K562 (cell line): ENCODE data around the gene EXTL1. TPM values are rescaled to one million over a fixed set of nuclear protein-coding genes. Genes with fewer than 3 reads are reported as not detected.

ENCODE experiments used
- ATAC-seq: fragments of 200-7000 bp; cut with Tn5 transposase; 3 replicates; pipeline ENCODE4 v1.9.1; 2020; ENCODE audit warnings: moderate library complexity
- BruUV-seq: library from RNA; stranded (reverse); fragments of 400-500 nt; replicated peaks from 2 replicates; lab custom pipeline; 2021; lab: Mats Ljungman, UMichigan
- CTCF ChIA-PET: fragments of 300-600 bp; formaldehyde crosslinking; extraction: SDS; loops from one replicate; lab custom pipeline; 2021; ENCODE audit warnings: low intra/inter-chr PET ratio; lab: Yijun Ruan, JAX
- POLR2A ChIA-PET: fragments of 300-600, 350-650 bp; sonication (Branson Sonifier 250); formaldehyde crosslinking; extraction: SDS; loops from one replicate; lab custom pipeline; 2021; ENCODE audit warnings: antibody characterized with exemption, inconsistent platforms; lab: Yijun Ruan, JAX
- DNase-seq, 4 experiments: peaks; one replicate each; pipeline versions ENCODE4 v3.0.0 to v3.0.0-alpha.2; 2011 to 2018; ENCODE audit warnings: low spot score in 3 of 4, mixed read lengths in 3 of 4; ENCODE audit errors: extremely low read depth in 1 of 4
- FAIRE-seq: peaks from 2 replicates; lab custom pipeline; 2011; peaks lifted over from hg19 to GRCh38; lab: Jason Lieb, UNC
- H2AFZ ChIP-seq: 2 replicates; pipeline ENCODE4 v1.6.0; 2011; ENCODE audit warnings: low read depth, low read length, control low read depth, inconsistent platforms
- H3K27ac ChIP-seq: fragments of 200-600 bp; 3 replicates; pipeline ENCODE4 v1.8.0; 2011; ENCODE audit warnings: low read depth, mild to moderate bottlenecking, control low read depth, inconsistent platforms, low read length, moderate library complexity, mixed read lengths; ENCODE audit errors: extremely low read depth
- H3K27me3 ChIP-seq, 2 experiments: fragments of 300-600 bp in 1 of 2; 2 replicates in 1 of 2; 3 replicates in 1 of 2; pipeline versions ENCODE4 v1.6.0 to v1.8.0; 2011; ENCODE audit warnings: inconsistent platforms in 2 of 2, low read length in 2 of 2, mild to moderate bottlenecking in 1 of 2, mixed read lengths in 1 of 2, moderate library complexity in 1 of 2; ENCODE audit not compliant: control insufficient read depth in 2 of 2, insufficient read depth in 2 of 2
- H3K36me3 ChIP-seq: fragments of 300-600 bp; 3 replicates; pipeline ENCODE4 v1.8.0; 2011; ENCODE audit warnings: mild to moderate bottlenecking, low read length, inconsistent platforms; ENCODE audit not compliant: control insufficient read depth, insufficient read depth
- H3K4me1 ChIP-seq, 2 experiments: fragments of 200-600 bp in 1 of 2; replicated peaks in 1 of 2; 2 replicates in 1 of 2; 3 replicates in 1 of 2; pipeline versions ENCODE4 v1.5.1 to v1.8.0; 2011; ENCODE audit warnings: inconsistent platforms in 2 of 2, low read length in 2 of 2, mild to moderate bottlenecking in 1 of 2, mixed read lengths in 1 of 2, moderate library complexity in 1 of 2; ENCODE audit not compliant: control insufficient read depth in 2 of 2, insufficient read depth in 2 of 2
- H3K4me2 ChIP-seq: 2 replicates; pipeline ENCODE4 v1.6.1; 2011; ENCODE audit warnings: low read length, control low read depth, inconsistent platforms, mixed read lengths; ENCODE audit not compliant: insufficient read depth
- H3K4me3 ChIP-seq: fragments of 200-600 bp; sonication (generic), shearing (Covaris generic); 2 replicates; pipeline ENCODE4 v1.5.1; 2016; ENCODE audit warnings: control low read depth, inconsistent platforms
- H3K79me2 ChIP-seq: fragments of 200-600 bp; 3 replicates; pipeline ENCODE4 v1.8.0; 2011; ENCODE audit warnings: low read length, inconsistent platforms; ENCODE audit not compliant: control insufficient read depth, insufficient read depth
- H3K9ac ChIP-seq, 2 experiments: 2 replicates each; pipeline versions ENCODE4 v1.6.0 to v1.6.1; 2011; ENCODE audit warnings: low read depth in 2 of 2, low read length in 2 of 2, control low read depth in 1 of 2, inconsistent platforms in 1 of 2, mild to moderate bottlenecking in 1 of 2, mixed read lengths in 1 of 2; ENCODE audit not compliant: insufficient read depth in 1 of 2
- H3K9me1 ChIP-seq: one replicate; pipeline ENCODE4 v1.6.0; 2011; ENCODE audit warnings: inconsistent platforms, mild to moderate bottlenecking, low read length, moderate library complexity; ENCODE audit not compliant: control insufficient read depth, insufficient read depth
- H3K9me3 ChIP-seq: replicated peaks from 2 replicates; pipeline ENCODE4 v1.5.1; 2011; ENCODE audit warnings: low read depth, low read length, inconsistent platforms; ENCODE audit not compliant: control insufficient read depth, insufficient read depth
- H4K20me1 ChIP-seq: replicated peaks from 2 replicates; pipeline ENCODE4 v1.6.1; 2011; ENCODE audit warnings: low read length, inconsistent platforms, mixed read lengths; ENCODE audit not compliant: control insufficient read depth, insufficient read depth
- BRD9 ChIP-seq: fragments of 450-650 bp; IDR thresholded peaks from 2 replicates; pipeline ENCODE4 v1.6.1; 2018; ENCODE audit warnings: low read depth; ENCODE audit not compliant: partially characterized antibody
- DNMT1 ChIP-seq: fragments of 450-650 bp; IDR thresholded peaks from 2 replicates; pipeline ENCODE4 v1.6.1; 2016; ENCODE audit warnings: antibody characterized with exemption, mild to moderate bottlenecking
- ETV1 ChIP-seq: fragments of 450-650 bp; conservative IDR thresholded peaks from 2 replicates; pipeline ENCODE4 v1.6.1; 2016; ENCODE audit warnings: missing genetic modification characterization, control low read depth, low read depth, missing compliant biosample characterization
- GTF2B ChIP-seq: IDR thresholded peaks from 2 replicates; pipeline ENCODE4 v1.6.1; 2011; ENCODE audit not compliant: insufficient read length; ENCODE audit errors: extremely low read depth
- LEF1 ChIP-seq: fragments of 450-650 bp; IDR thresholded peaks from 2 replicates; pipeline ENCODE4 v1.6.1; 2016; ENCODE audit warnings: mild to moderate bottlenecking
- MEF2A ChIP-seq: IDR thresholded peaks from 2 replicates; pipeline ENCODE4 v1.6.1; 2011; ENCODE audit warnings: low read depth, mild to moderate bottlenecking, low read length, moderate library complexity; ENCODE audit not compliant: control insufficient read depth
- NR4A1 ChIP-seq, 2 experiments: fragments of 250-450 bp in 1 of 2; fragments of 450-650 bp in 1 of 2; sonication (Bioruptor Pico) in 1 of 2; IDR thresholded peaks; 2 replicates each; pipeline versions ENCODE4 v1.4.0 to v1.6.1; 2016 to 2020; ENCODE audit warnings: mild to moderate bottlenecking in 2 of 2, missing compliant biosample characterization in 1 of 2, missing genetic modification characterization in 1 of 2, moderate library complexity in 1 of 2
- PHF21A ChIP-seq: fragments of 450-650 bp; IDR thresholded peaks from 2 replicates; pipeline ENCODE4 v1.6.1; 2017; ENCODE audit warnings: low read depth, borderline replicate concordance
- SLC30A9 ChIP-seq: fragments of 250-450 bp; sonication (Bioruptor Pico); IDR thresholded peaks from 2 replicates; pipeline ENCODE4 v1.8.0; 2022; ENCODE audit warnings: mild to moderate bottlenecking, moderate library complexity
- VEZF1 ChIP-seq: fragments of 200-800 bp; sonication (Bioruptor generic); IDR thresholded peaks from 2 replicates; pipeline ENCODE4 v1.6.1; 2017; ENCODE audit warnings: missing genetic modification characterization, missing compliant biosample characterization
- ZC3H8 ChIP-seq: fragments of 450-650 bp; IDR thresholded peaks from 2 replicates; pipeline ENCODE4 v1.6.1; 2017
- ZFP30 ChIP-seq: fragments of 250-450 bp; sonication (Bioruptor Pico); IDR thresholded peaks from 2 replicates; pipeline ENCODE4 v1.8.0; 2022; ENCODE audit warnings: moderate library complexity, mild to moderate bottlenecking, inconsistent platforms, borderline replicate concordance
- ZNF274 ChIP-seq: IDR thresholded peaks from 2 replicates; pipeline ENCODE4 v1.6.1; 2011; ENCODE audit warnings: low read depth, mild to moderate bottlenecking, low read length, moderate library complexity, borderline replicate concordance
- ZNF354B ChIP-seq: fragments of 250-450 bp; sonication (Bioruptor Pico); IDR thresholded peaks from 2 replicates; pipeline ENCODE4 v1.4.0; 2020
- ZNF408 ChIP-seq: fragments of 250-450 bp; sonication (Bioruptor Pico); IDR thresholded peaks from 2 replicates; pipeline ENCODE4 v1.4.0; 2020; ENCODE audit warnings: low read depth, mild to moderate bottlenecking, moderate library complexity
- WGBS: fragments of 100-300 bp; shearing (Covaris generic); methylation state at CpG from one replicate; pipeline ENCODE4 v1.1.6; 2016; ENCODE audit warnings: low coverage, mixed read lengths; ENCODE audit not compliant: insufficient coverage; ENCODE audit errors: missing lambda C conversion rate; 5-methylcytosine and 5-hydroxymethylcytosine counted together
- in situ Hi-C: fragments of 300-500 bp; cut with MboI; formaldehyde crosslinking; loops from 4 replicates; pipeline ENCODE4 v1.15.0; 2018; ENCODE audit warnings: inconsistent platforms, mixed read lengths
- intact Hi-C: fragments of 100-400 bp; cut with micrococcal nuclease; formaldehyde crosslinking; loops from 2 replicates; pipeline ENCODE4 v1.14.2; 2022
- polyA plus RNA-seq, 8 experiments: library from polyadenylated mRNA; depleted of rRNA in 4 of 8; stranded (reverse) in 5 of 8; unstranded in 3 of 8; fragments of >200 nt; fragmentation: Nextera tagmentation in 2 of 8; fragmentation: Illumina TruSeq in 1 of 8; extraction: Ambion mirVana in 2 of 8; extraction: Trizol in 1 of 8; gene quantifications; 2 replicates each; pipeline versions ENCODE4 v1.2.1 to v1.2.3, GENCODE V29; 2011 to 2014; ENCODE audit warnings: inconsistent platforms in 1 of 8, missing spikeins in 1 of 8
- total RNA-seq, 7 experiments: library from RNA; depleted of rRNA in 6 of 7; stranded (reverse); fragments of >200 nt in 6 of 7; fragmentation: Illumina TruSeq in 2 of 7; extraction: Trizol in 2 of 7; gene quantifications; 2 replicates each; pipeline versions ENCODE4 v1.2.1 to v1.2.3, GENCODE V29; 2011 to 2021; ENCODE audit warnings: low replicate concordance in 1 of 7
- TF ChIP-seq, protein P1 (sequence below): fragments of 250-450 bp; sonication (Bioruptor Pico); IDR thresholded peaks from 2 replicates; pipeline ENCODE4 v1.5.0; 2020; ENCODE audit warnings: mild to moderate bottlenecking
- TF ChIP-seq, protein P2 (sequence below): fragments of 250-450 bp; sonication (Bioruptor Pico); IDR thresholded peaks from 2 replicates; pipeline ENCODE4 v1.8.0; 2021; ENCODE audit warnings: moderate library complexity, mild to moderate bottlenecking, inconsistent platforms

The EXTL1 gene
- total and polyA plus RNA-seq, 9 of the 15 experiments (the other 6 are each of a cell fraction or from before 2014, with no cell fraction given) = 0.04 to 0.23 (median 0.08) TPM; not detected in 3

GRCh38 chr1:26067432-26067911 is 45.9 kb downstream of the EXTL1 start, which contains the start of gene TRIM63:
Gene TRIM63, minus strand, starts transcription at chr1:26067630. Its CDS starts 136 bp downstream, at chr1:26067494.
- intact Hi-C loops = no loop called here
- ATAC-seq = no peak
- no peak within 1 kb of the TSS for H3K4me3 ChIP-seq
- no peaks in the 10 kb centered on the region for H3K36me3 ChIP-seq
- CTCF ChIA-PET = no interaction called here
- WGBS = 68% methylated on average over 9 of the region's 9 CpGs
- H3K4me2 ChIP-seq = peak within 1 kb of the TSS; percentile 28
- no peak for DNase-seq
- POLR2A ChIA-PET = interaction anchor here (0.6 to 4.2 kb wide), 10 partner anchors 9 to 712 kb away, joined by 3 to 28 read pairs (median 4); partner anchors contain the start of gene CEP85
- no peaks in the 10 kb centered on the region for H3K9me1 ChIP-seq
- no peaks in the 10 kb centered on the region for H3K27me3 ChIP-seq
- BruUV-seq = no TSS peak
- peak within 1 kb of the TSS; percentile 67 for H2AFZ ChIP-seq
- FAIRE-seq = no peak
- H3K9ac ChIP-seq = peak within 1 kb of the TSS; percentile 3 to 82; a peak in 3 of 4 replicates
- H3K4me1 ChIP-seq = peaks cover 54 to 60% of the 10 kb centered on the region in 2 experiments
- no peaks in the 10 kb centered on the region for H4K20me1 ChIP-seq
- H3K27ac ChIP-seq = peak within 1 kb of the TSS; percentile 1; the same call in 2 of the 3 replicates
- no peaks in the 10 kb centered on the region for H3K9me3 ChIP-seq
- in situ Hi-C loops = no loop called here
- no peaks in the 10 kb centered on the region for H3K79me2 ChIP-seq
- TF ChIP-seq VEZF1 (CRISPR knock-in tag) (no peak), LEF1 (no peak), MEF2A (no peak), NR4A1 (CRISPR knock-in tag; IDR thresholded peaks at IDR 0.05) (no peak), NR4A1 (tag; IDR thresholded peaks at IDR 0.05) (0 out of 2 replicates have a peak, but pooled peaks have one; percentile 11), ZNF274 (no peak), ZC3H8 (no peak), ZFP30 (no peak), BRD9 (no peak), ZNF408 (no peak), ETV1 (tag) (no peak), ZNF354B (CRISPR knock-in tag) (no peak), GTF2B (no peak), SLC30A9 (CRISPR knock-in tag) (no peak), PHF21A (no peak), DNMT1 (no peak)
- TF ChIP-seq, protein P1, sequence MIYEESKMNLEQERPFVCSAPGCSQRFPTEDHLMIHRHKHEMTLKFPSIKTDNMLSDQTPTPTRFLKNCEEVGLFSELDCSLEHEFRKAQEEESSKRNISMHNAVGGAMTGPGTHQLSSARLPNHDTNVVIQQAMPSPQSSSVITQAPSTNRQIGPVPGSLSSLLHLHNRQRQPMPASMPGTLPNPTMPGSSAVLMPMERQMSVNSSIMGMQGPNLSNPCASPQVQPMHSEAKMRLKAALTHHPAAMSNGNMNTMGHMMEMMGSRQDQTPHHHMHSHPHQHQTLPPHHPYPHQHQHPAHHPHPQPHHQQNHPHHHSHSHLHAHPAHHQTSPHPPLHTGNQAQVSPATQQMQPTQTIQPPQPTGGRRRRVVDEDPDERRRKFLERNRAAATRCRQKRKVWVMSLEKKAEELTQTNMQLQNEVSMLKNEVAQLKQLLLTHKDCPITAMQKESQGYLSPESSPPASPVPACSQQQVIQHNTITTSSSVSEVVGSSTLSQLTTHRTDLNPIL (CRISPR knock-in tag) = no peak
- TF ChIP-seq, protein P2, sequence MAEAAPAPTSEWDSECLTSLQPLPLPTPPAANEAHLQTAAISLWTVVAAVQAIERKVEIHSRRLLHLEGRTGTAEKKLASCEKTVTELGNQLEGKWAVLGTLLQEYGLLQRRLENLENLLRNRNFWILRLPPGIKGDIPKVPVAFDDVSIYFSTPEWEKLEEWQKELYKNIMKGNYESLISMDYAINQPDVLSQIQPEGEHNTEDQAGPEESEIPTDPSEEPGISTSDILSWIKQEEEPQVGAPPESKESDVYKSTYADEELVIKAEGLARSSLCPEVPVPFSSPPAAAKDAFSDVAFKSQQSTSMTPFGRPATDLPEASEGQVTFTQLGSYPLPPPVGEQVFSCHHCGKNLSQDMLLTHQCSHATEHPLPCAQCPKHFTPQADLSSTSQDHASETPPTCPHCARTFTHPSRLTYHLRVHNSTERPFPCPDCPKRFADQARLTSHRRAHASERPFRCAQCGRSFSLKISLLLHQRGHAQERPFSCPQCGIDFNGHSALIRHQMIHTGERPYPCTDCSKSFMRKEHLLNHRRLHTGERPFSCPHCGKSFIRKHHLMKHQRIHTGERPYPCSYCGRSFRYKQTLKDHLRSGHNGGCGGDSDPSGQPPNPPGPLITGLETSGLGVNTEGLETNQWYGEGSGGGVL = no peak
